Smooth muscle cell (in vitro differentiated cells): ENCODE data around the gene FOXO6. TPM values are rescaled to one million over a fixed set of nuclear protein-coding genes. Genes with fewer than 3 reads are reported as not detected.

ENCODE experiments used
- DNase-seq: peaks from one replicate; lab custom pipeline; 2025; ENCODE audit not compliant: unreplicated experiment; lab: John Stamatoyannopoulos, UW
- H2AFZ ChIP-seq: fragments of 200-600 bp; sonication (generic); 2 replicates; pipeline ENCODE4 v1.6.0; 2016; ENCODE audit warnings: antibody characterized with exemption, low read depth, mild to moderate bottlenecking
- H3F3A ChIP-seq: fragments of 200-600 bp; sonication (generic); 2 replicates; pipeline ENCODE4 v1.6.0; 2017; ENCODE audit warnings: antibody characterized with exemption, low read depth
- H3K27ac ChIP-seq: fragments of 200-600 bp; sonication (generic); 2 replicates; pipeline ENCODE4 v1.5.1; 2016; ENCODE audit warnings: low read depth, mild to moderate bottlenecking
- H3K27me3 ChIP-seq: fragments of 200-600 bp; sonication (generic); 2 replicates; pipeline ENCODE4 v1.6.1; 2016; ENCODE audit warnings: low read depth, mild to moderate bottlenecking
- H3K36me3 ChIP-seq: fragments of 200-600 bp; sonication (generic); 2 replicates; pipeline ENCODE4 v1.5.1; 2016; ENCODE audit warnings: low read depth
- H3K4me1 ChIP-seq: fragments of 200-600 bp; sonication (generic); 2 replicates; pipeline ENCODE4 v1.5.1; 2016; ENCODE audit warnings: low read depth
- H3K4me2 ChIP-seq: fragments of 200-600 bp; sonication (generic); 2 replicates; pipeline ENCODE4 v1.6.0; 2016; ENCODE audit warnings: mild to moderate bottlenecking
- H3K4me3 ChIP-seq: fragments of 200-600 bp; sonication (generic); 2 replicates; pipeline ENCODE4 v1.5.1; 2016; ENCODE audit warnings: mild to moderate bottlenecking
- H3K79me2 ChIP-seq: fragments of 200-600 bp; sonication (generic); 2 replicates; pipeline ENCODE4 v1.6.0; 2016; ENCODE audit warnings: low read depth, mild to moderate bottlenecking
- H3K9ac ChIP-seq: fragments of 200-600 bp; sonication (generic); 2 replicates; pipeline ENCODE4 v1.6.0; 2016; ENCODE audit warnings: low read depth
- H3K9me3 ChIP-seq: fragments of 200-600 bp; sonication (generic); replicated peaks from 2 replicates; pipeline ENCODE4 v1.5.1; 2016; ENCODE audit warnings: low read depth
- H4K20me1 ChIP-seq: fragments of 200-600 bp; sonication (generic); 2 replicates; pipeline ENCODE4 v1.6.0; 2016; ENCODE audit warnings: low read depth
- CTCF ChIP-seq: fragments of 200-600 bp; sonication (generic); IDR thresholded peaks from 2 replicates; pipeline ENCODE4 v1.5.1; 2017; ENCODE audit warnings: borderline replicate concordance, mild to moderate bottlenecking, antibody characterized with exemption; ENCODE audit not compliant: insufficient read depth, poor library complexity, severe bottlenecking
- WGBS: methylation state at CpG from one replicate; pipeline ENCODE4 v1.1.7; 2016; ENCODE audit warnings: low lambda C conversion rate; 5-methylcytosine and 5-hydroxymethylcytosine counted together
- polyA plus RNA-seq: library from polyadenylated mRNA; unstranded; fragments of >200 nt; fragmentation: Nextera tagmentation; extraction: Ambion mirVana; gene quantifications from 2 replicates; pipeline ENCODE4 v1.2.1, GENCODE V29; 2016
- total RNA-seq: library from RNA; depleted of rRNA; stranded (reverse); fragments of >200 nt; gene quantifications from 2 replicates; pipeline ENCODE4 v1.2.3, GENCODE V29; 2014

Gene FOXO6
- total and polyA plus RNA-seq, 2 experiments from 2014 or later: 0.85 to 1.7 TPM

- Histone ChIP-seq H3K79me2 (no peaks in the 10 kb centered on the region), H3K4me1 (peaks cover 19% of the 10 kb centered on the region), H3K4me2 (no peak overlapping the region), H3K36me3 (no peaks in the 10 kb centered on the region), H2AFZ (no peak overlapping the region), H3K27me3 (peaks cover 16% of the 10 kb centered on the region), H3F3A (no peaks in the 10 kb centered on the region), H3K27ac (no peak overlapping the region), H3K4me3 (no peak overlapping the region), H3K9me3 (no peaks in the 10 kb centered on the region), H3K9ac (no peak overlapping the region), H4K20me1 (no peaks in the 10 kb centered on the region)
- no peak for DNase-seq
- TF ChIP-seq CTCF: no peak
- WGBS: 86% methylated on average over 4 of the region's 4 CpGs
These were observed 17.9 kb downstream of the FOXO6 start for GRCh38 chr1:41378999-41379737.

- Histone ChIP-seq H3K27me3 (peaks cover 20% of the 10 kb centered on the region), H3K4me1 (peaks cover 19% of the 10 kb centered on the region), H3K79me2 (no peaks in the 10 kb centered on the region), H3K4me3 (no peak overlapping the region), H3K9me3 (no peaks in the 10 kb centered on the region), H3K27ac (no peak overlapping the region), H4K20me1 (no peaks in the 10 kb centered on the region), H3F3A (no peaks in the 10 kb centered on the region), H3K36me3 (no peaks in the 10 kb centered on the region), H2AFZ (no peak overlapping the region), H3K9ac (no peak overlapping the region), H3K4me2 (no peak overlapping the region)
- DNase-seq: no peak
- TF ChIP-seq CTCF: no peak
- WGBS: 86% methylated on average over 6 of the region's 6 CpGs
These were observed 18.5 kb downstream of the FOXO6 start for GRCh38 chr1:41379738-41380130.

GRCh38 chr1:41380195-41380594 lies 19.0 kb downstream of the FOXO6 start:
- H3K27me3 ChIP-seq: peaks cover 20% of the 10 kb centered on the region
- H4K20me1 ChIP-seq: no peaks in the 10 kb centered on the region
- H3K79me2 ChIP-seq: no peaks in the 10 kb centered on the region
- H3K9me3 ChIP-seq: no peaks in the 10 kb centered on the region
- TF ChIP-seq CTCF: no peak
- no peak overlapping the region for H2AFZ ChIP-seq
- H3K4me3 ChIP-seq: no peak overlapping the region
- peaks cover 19% of the 10 kb centered on the region for H3K4me1 ChIP-seq
- no peak overlapping the region for H3K27ac ChIP-seq
- H3K36me3 ChIP-seq: no peaks in the 10 kb centered on the region
- no peak for DNase-seq
- no peaks in the 10 kb centered on the region for H3F3A ChIP-seq
- H3K4me2 ChIP-seq: no peak overlapping the region
- WGBS: 98% methylated on average over 2 of the region's 2 CpGs
- H3K9ac ChIP-seq: no peak overlapping the region
